Measurements from ENCODE around the gene EPN1. TPM values are rescaled to one million over a fixed set of nuclear protein-coding genes. Genes with fewer than 3 reads are reported as not detected.
"Not testable (repeated sequence)": the region's sequence is repeated elsewhere in the genome, so short reads cannot be mapped to it uniquely, and the experiment has no call there.

The EPN1 gene
- total RNA-seq, 4 donors from 2014 or later: 44.8 to 165 (median 70.2) TPM

GRCh38 chr19:55716531-55716930 is 41.5 kb downstream of the EPN1 start:
- H3K27me3 ChIP-seq: peaks cover 61% of the 10 kb centered on the region
- no peaks in the 10 kb centered on the region for H3K36me3 ChIP-seq
- TF ChIP-seq POLR2AphosphoS5 (IDR thresholded peaks at IDR 0.05): no peak
- no peak for TF ChIP-seq EP300 (IDR thresholded peaks at IDR 0.05)

GRCh38 chr19:55717251-55717650 is 42.2 kb downstream of the EPN1 start:
- no peak overlapping the region for H3K27ac ChIP-seq
- ATAC-seq: no peak
- H3K4me1 ChIP-seq: no peaks in the 10 kb centered on the region
- peaks cover 67% of the 10 kb centered on the region for H3K27me3 ChIP-seq
- no peak for TF ChIP-seq CTCF (IDR thresholded peaks at IDR 0.05)
- TF ChIP-seq EP300 (IDR thresholded peaks at IDR 0.05): no peak
- TF ChIP-seq POLR2AphosphoS5 (IDR thresholded peaks at IDR 0.05): no peak
- TF ChIP-seq POLR2A (IDR thresholded peaks at IDR 0.05): no peak
- no peaks in the 10 kb centered on the region for H3K36me3 ChIP-seq
- peaks cover 0 to 18% (median 0%) of the 10 kb centered on the region in 3 donors for H3K9me3 ChIP-seq
- 60 to 75% methylated on average over 1 to 9 of the region's 11 CpGs for WGBS, 2 donors (ENCODE audit: low coverage in 1 of 2)
- no peak overlapping the region for H3K4me3 ChIP-seq

More at GRCh38 chr19:55716531-55716930, 41.5 kb downstream of the EPN1 start:
- WGBS, 2 donors (ENCODE audit: low coverage in 1 of 2): 74 to 75% methylated on average over 2 to 3 of the region's 15 CpGs
- H3K9me3 ChIP-seq: peaks cover 0 to 13% (median 0%) of the 10 kb centered on the region in 3 donors
- H3K4me3 ChIP-seq: no peak overlapping the region
- no peak overlapping the region for H3K27ac ChIP-seq
- no peaks in the 10 kb centered on the region for H3K4me1 ChIP-seq
- ATAC-seq: no peak

DNA sequence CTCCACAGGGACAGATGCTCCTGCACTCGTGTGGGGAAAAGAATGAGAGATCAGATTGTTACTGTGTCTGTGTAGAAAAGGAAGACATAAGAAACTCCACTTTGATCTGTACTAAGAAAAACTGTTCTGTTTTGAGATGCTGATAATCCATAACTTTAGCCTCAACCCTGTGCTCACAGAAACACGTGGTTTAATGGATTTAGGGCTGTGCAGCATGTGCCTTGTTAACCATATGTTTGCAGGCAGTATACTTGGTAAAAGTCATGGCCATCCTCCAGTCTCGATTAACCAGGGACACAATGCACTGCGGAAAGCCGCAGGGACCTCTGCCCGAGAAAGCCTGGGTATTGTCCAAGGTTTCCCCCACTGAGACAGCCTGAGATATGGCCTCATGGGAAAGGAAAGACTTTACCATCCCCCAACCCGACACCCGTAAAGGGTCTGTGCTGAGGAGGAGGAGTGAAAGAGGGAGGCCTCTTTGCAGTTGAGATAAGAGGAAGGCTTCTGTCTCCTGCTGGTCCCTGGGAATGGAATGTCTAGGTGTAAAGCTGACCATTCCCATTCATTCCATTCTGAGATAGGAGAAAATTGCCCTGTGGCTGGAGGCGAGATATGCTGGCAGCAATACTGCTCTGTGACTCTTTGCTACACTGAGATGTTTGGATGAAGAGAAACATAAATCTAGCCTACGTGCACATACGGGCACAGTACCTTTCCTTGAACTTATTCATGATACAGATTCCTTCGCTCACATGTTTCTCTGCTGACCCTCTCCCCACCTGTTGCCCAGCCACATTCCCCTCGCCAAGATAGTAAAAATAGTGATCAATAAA is 43.1 kb downstream of the EPN1 start:
- not testable (repeated sequence) for H3K36me3 ChIP-seq, H3K4me3 ChIP-seq, H3K27ac ChIP-seq, H3K4me1 ChIP-seq, ATAC-seq
- H3K9me3 ChIP-seq: peaks cover 0 to 18% (median 0%) of the 10 kb centered on the region in 3 donors
- H3K27me3 ChIP-seq: peaks cover 67% of the 10 kb centered on the region
- WGBS, 2 donors (ENCODE audit: low coverage in 1 of 2): 44 to 64% methylated on average over 3 to 7 of the region's 13 CpGs

DNA sequence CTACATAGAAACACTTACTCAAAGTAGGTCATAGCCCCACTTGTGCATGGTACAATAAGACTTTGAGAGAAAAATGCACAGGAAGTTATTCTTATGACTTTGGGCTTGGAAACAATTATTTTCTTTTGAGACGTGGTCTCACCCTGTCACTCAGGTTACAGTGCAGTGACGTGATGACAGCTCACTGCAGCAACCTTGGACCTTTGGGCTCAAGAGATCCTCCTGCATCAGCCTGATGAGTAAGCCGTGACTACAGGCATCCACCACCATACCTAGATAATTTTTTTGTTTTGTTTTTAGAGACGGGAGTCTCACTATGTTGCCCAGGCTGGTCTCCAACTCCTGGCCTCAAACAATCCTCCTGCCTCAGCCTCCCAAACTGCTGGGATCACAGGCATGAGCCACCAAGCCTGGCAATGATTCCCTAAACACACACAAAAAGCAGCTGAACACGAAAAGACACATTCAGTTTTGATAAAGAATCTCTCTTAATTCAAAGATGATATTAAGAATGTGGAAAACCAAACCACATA is 45.3 kb downstream of the EPN1 start:
- Histone ChIP-seq H3K27me3 (peaks cover 58% of the 10 kb centered on the region), H3K4me1 (no peaks in the 10 kb centered on the region), H3K9me3 (peaks cover 0 to 18% (median 0%) of the 10 kb centered on the region in 3 donors), H3K27ac (no peak overlapping the region), H3K36me3 (no peaks in the 10 kb centered on the region), H3K4me3 (no peak overlapping the region)
- 56 to 58% methylated on average over 4 to 5 of the region's 5 CpGs for WGBS, 2 donors (ENCODE audit: low coverage in 1 of 2)
- no peak for ATAC-seq
- TF ChIP-seq EP300 (IDR thresholded peaks at IDR 0.05): no peak
- no peak for TF ChIP-seq POLR2A (IDR thresholded peaks at IDR 0.05)
- TF ChIP-seq POLR2AphosphoS5 (IDR thresholded peaks at IDR 0.05): no peak
- no peak for TF ChIP-seq CTCF (IDR thresholded peaks at IDR 0.05)

GRCh38 chr19:55720801-55721200 is 45.8 kb downstream of the EPN1 start:
- Histone ChIP-seq H3K4me3 (no peak overlapping the region), H3K27ac (no peak overlapping the region), H3K4me1 (no peaks in the 10 kb centered on the region), H3K27me3 (peaks cover 59% of the 10 kb centered on the region), H3K9me3 (peaks cover 0 to 18% (median 0%) of the 10 kb centered on the region in 3 donors), H3K36me3 (no peaks in the 10 kb centered on the region)
- no peak for TF ChIP-seq EP300 (IDR thresholded peaks at IDR 0.05)
- TF ChIP-seq POLR2AphosphoS5 (IDR thresholded peaks at IDR 0.05): no peak
- no peak for TF ChIP-seq POLR2A (IDR thresholded peaks at IDR 0.05)
- TF ChIP-seq CTCF (IDR thresholded peaks at IDR 0.05): no peak
- ATAC-seq: no peak
- WGBS, 2 donors (ENCODE audit: low coverage in 1 of 2): 80 to 93% methylated on average over 3 of the region's 3 CpGs

DNA sequence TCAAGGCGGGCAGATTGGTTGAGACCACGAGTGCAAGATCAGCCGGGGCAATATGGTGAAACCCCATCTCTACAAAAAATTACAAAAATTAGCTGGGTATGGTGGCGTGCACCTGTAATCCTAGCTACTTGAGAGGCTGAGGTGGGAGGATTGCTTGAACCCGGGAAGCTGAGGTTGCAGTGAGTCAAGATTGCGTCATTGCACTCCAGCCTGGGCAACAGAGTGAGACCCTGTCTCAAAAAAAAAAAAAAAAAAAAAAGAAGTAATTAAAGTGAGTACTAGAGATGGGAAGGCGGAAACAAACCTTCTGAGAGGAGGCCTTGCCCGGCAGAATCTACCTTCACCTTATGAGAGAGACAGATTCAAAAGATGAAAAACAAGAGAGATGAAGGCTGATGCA is 48.5 kb downstream of the EPN1 start:
- no peak for ATAC-seq
- WGBS, 2 donors (ENCODE audit: low coverage in 1 of 2): 81 to 91% methylated on average over 5 to 8 of the region's 8 CpGs
- Histone ChIP-seq H3K4me1 (no peaks in the 10 kb centered on the region), H3K36me3 (no peaks in the 10 kb centered on the region), H3K27ac (no peak overlapping the region), H3K9me3 (peaks cover 0 to 18% (median 0%) of the 10 kb centered on the region in 3 donors), H3K27me3 (peaks cover 43% of the 10 kb centered on the region), H3K4me3 (no peak overlapping the region)
- TF ChIP-seq EP300 (IDR thresholded peaks at IDR 0.05) (no peak), POLR2A (IDR thresholded peaks at IDR 0.05) (no peak), POLR2AphosphoS5 (IDR thresholded peaks at IDR 0.05) (no peak), CTCF (IDR thresholded peaks at IDR 0.05) (no peak)

DNA sequence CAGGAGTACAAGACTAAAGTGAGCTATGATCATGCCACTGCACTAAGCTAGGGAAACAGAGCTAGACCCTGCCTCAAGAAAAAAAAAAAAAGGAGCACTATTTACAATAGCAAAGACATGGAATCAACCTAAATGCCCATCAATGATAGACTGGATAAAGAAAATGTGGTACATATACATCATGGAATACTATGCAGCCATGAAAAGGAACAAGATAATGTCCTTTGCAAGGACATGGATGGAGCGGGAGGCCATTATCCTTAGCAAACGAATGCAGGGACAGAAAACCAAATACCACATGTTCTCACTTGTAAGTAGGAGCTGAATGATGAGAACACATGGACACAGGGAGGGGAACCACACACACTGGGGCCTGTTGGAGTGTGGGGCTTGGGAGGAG is 55.4 kb downstream of the EPN1 start:
- WGBS, 2 donors (ENCODE audit: low coverage in 1 of 2): 72% methylated on average over 2 of the region's 2 CpGs
- ATAC-seq, H3K27me3 ChIP-seq: not testable (repeated sequence)

More for the DNA sequence above, 55.4 kb downstream of the EPN1 start:
- H3K36me3 ChIP-seq, H3K9me3 ChIP-seq, H3K27ac ChIP-seq, H3K4me1 ChIP-seq, H3K4me3 ChIP-seq: not testable (repeated sequence)
